ENCODE data around the gene TRIM58. TPM values are rescaled to one million over a fixed set of nuclear protein-coding genes. Genes with fewer than 3 reads are reported as not detected.
A peak's percentile ranks its signal among the peaks of the same experiment; 100 is the strongest.

TRIM58 gene
- total RNA-seq, 2 experiments from 2014 or later: 0.16 to 0.20 TPM

- no peaks in the 10 kb centered on the region for H3K36me3 ChIP-seq (ENCODE audit: insufficient read depth, low read length)
- no peak for TF ChIP-seq CTCF (IDR thresholded peaks at IDR 0.05)
- Mint-ChIP-seq H3K4me3 (peak overlapping the region; percentile 86), H3K27ac (peak overlapping the region; percentile 82), H3K9me3 (no peaks in the 10 kb centered on the region), H3K4me1 (ENCODE audit: low read depth) (peaks cover 18% of the 10 kb centered on the region), H3K27me3 (no peaks in the 10 kb centered on the region), H3K36me3 (ENCODE audit: low read depth) (peaks cover 7% of the 10 kb centered on the region)
- POLR2A ChIA-PET: interaction anchor here (0.8 kb wide), 1 partner anchor 31 kb away, joined by 4 read pairs; no protein-coding TSS in a partner anchor
- peak in 3 of 14 experiments; percentile 25 to 48 (median 35) for DNase-seq
- no peaks in the 10 kb centered on the region for H3K27me3 ChIP-seq (ENCODE audit: control insufficient read depth in 1 of 2, insufficient read depth in 2 of 2, low read length in 2 of 2)
- H3K27ac ChIP-seq (ENCODE audit: low read depth in 1 of 2, low read length in 2 of 2): no peak overlapping the region
- no peaks in the 10 kb centered on the region for H3K4me1 ChIP-seq (ENCODE audit: insufficient read depth, low read length)
- CTCF ChIA-PET: no interaction called here
- intact Hi-C loops (cut with DNase I, micrococcal nuclease): no loop called here
- peaks cover 0 to 6% of the 10 kb centered on the region in 2 experiments for H3K9me3 ChIP-seq (ENCODE audit: control insufficient read depth in 1 of 2, insufficient read depth in 1 of 2, low read length in 2 of 2)
- ATAC-seq (ENCODE audit: poor library complexity): peak; percentile 44
- peak overlapping the region; percentile 47 for H3K4me3 ChIP-seq (ENCODE audit: low read length)
These were observed 49.6 kb downstream of the TRIM58 start for GRCh38 chr1:247906504-247907047.

- Histone ChIP-seq H3K27me3 (ENCODE audit: control insufficient read depth in 1 of 2, insufficient read depth in 2 of 2, low read length in 2 of 2) (no peaks in the 10 kb centered on the region), H3K4me3 (ENCODE audit: low read length) (no peak overlapping the region), H3K36me3 (ENCODE audit: insufficient read depth, low read length) (no peaks in the 10 kb centered on the region), H3K27ac (ENCODE audit: low read depth in 1 of 2, low read length in 2 of 2) (no peak overlapping the region), H3K9me3 (ENCODE audit: control insufficient read depth in 1 of 2, insufficient read depth in 1 of 2, low read length in 2 of 2) (peaks cover 0 to 6% of the 10 kb centered on the region in 2 experiments), H3K4me1 (ENCODE audit: insufficient read depth, low read length) (no peaks in the 10 kb centered on the region)
- Mint-ChIP-seq H3K9me3 (no peaks in the 10 kb centered on the region), H3K4me3 (peak overlapping the region; percentile 48), H3K36me3 (ENCODE audit: low read depth) (peaks cover 7% of the 10 kb centered on the region), H3K27me3 (no peaks in the 10 kb centered on the region), H3K27ac (no peak overlapping the region), H3K4me1 (ENCODE audit: low read depth) (peaks cover 18% of the 10 kb centered on the region)
- ATAC-seq (ENCODE audit: poor library complexity) (no peak), DNase-seq (no peak)
- intact Hi-C loops (cut with DNase I, micrococcal nuclease): no loop called here
- TF ChIP-seq CTCF (IDR thresholded peaks at IDR 0.05): no peak
- ChIA-PET CTCF (no interaction called here), POLR2A (no interaction called here)
These were observed 51.8 kb downstream of the TRIM58 start for GRCh38 chr1:247908766-247909165.

- no peaks in the 10 kb centered on the region for H3K27me3 ChIP-seq (ENCODE audit: control insufficient read depth in 1 of 2, insufficient read depth in 2 of 2, low read length in 2 of 2)
These were observed 56.8 kb downstream of the TRIM58 start for GRCh38 chr1:247913786-247914185.

More at GRCh38 chr1:247913786-247914185, 56.8 kb downstream of the TRIM58 start:
- Histone ChIP-seq H3K36me3 (ENCODE audit: insufficient read depth, low read length) (no peaks in the 10 kb centered on the region), H3K27ac (ENCODE audit: low read depth in 1 of 2, low read length in 2 of 2) (no peak overlapping the region), H3K4me3 (ENCODE audit: low read length) (no peak overlapping the region), H3K9me3 (ENCODE audit: control insufficient read depth in 1 of 2, insufficient read depth in 1 of 2, low read length in 2 of 2) (no peaks in the 10 kb centered on the region), H3K4me1 (ENCODE audit: insufficient read depth, low read length) (no peaks in the 10 kb centered on the region)
- ChIA-PET POLR2A (no interaction called here), CTCF (no interaction called here)
- Mint-ChIP-seq H3K27ac (no peak overlapping the region), H3K36me3 (ENCODE audit: low read depth) (no peaks in the 10 kb centered on the region), H3K4me3 (no peak overlapping the region), H3K27me3 (peaks cover 18% of the 10 kb centered on the region), H3K9me3 (no peaks in the 10 kb centered on the region), H3K4me1 (ENCODE audit: low read depth) (no peaks in the 10 kb centered on the region)
- no peak for TF ChIP-seq CTCF (IDR thresholded peaks at IDR 0.05)
- ATAC-seq (ENCODE audit: poor library complexity) (no peak), DNase-seq (no peak)
- intact Hi-C loops (cut with DNase I, micrococcal nuclease): no loop called here
